H54 (cell line): ENCODE measurements around the gene ZNF229.
"Not testable (repeated sequence)": the region's sequence is repeated elsewhere in the genome, so short reads cannot be mapped to it uniquely, and the experiment has no call there.

ENCODE experiments used
- DNase-seq: peaks from one replicate; pipeline ENCODE4 v3.0.0; 2011; ENCODE audit warnings: low spot score, mixed read lengths; ENCODE audit not compliant: insufficient read length
- FAIRE-seq: peaks from 3 replicates; lab custom pipeline; 2011; peaks lifted over from hg19 to GRCh38; lab: Jason Lieb, UNC
- POLR2A ChIP-seq: IDR thresholded peaks from 2 replicates; pipeline ENCODE4 v1.6.1; 2011; ENCODE audit warnings: low read depth, mild to moderate bottlenecking, low read length

Gene ZNF229

GRCh38 chr19:44447916-44448674 is at the start of gene ZNF229:
ZNF229 (minus strand) TSS chr19:44448472; CDS start chr19:44442847, 5,625 bp downstream.
- DNase-seq (no peak), FAIRE-seq (no peak)
- TF ChIP-seq POLR2A = no peak

DNA sequence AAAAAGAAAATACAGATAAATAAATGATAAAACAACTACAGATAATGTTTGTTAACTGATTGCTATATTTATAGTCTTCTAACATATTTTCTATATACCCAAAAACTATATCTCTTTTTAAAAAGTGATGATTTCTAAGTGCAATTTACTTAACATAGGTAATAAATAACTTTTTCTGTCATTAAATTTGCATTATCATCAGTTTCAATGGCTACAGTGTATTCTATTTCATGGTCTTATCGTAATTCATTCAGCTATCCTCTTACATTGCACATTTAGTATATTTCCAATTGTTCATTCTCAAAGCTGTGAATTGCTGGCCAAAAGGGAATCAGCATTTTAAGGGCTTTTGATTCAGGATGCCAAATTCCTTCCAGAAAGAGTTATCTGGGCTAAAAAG is 48.4 kb upstream of the ZNF229 start:
- DNase-seq (no peak), FAIRE-seq (no peak)
- no peak for TF ChIP-seq POLR2A

DNA sequence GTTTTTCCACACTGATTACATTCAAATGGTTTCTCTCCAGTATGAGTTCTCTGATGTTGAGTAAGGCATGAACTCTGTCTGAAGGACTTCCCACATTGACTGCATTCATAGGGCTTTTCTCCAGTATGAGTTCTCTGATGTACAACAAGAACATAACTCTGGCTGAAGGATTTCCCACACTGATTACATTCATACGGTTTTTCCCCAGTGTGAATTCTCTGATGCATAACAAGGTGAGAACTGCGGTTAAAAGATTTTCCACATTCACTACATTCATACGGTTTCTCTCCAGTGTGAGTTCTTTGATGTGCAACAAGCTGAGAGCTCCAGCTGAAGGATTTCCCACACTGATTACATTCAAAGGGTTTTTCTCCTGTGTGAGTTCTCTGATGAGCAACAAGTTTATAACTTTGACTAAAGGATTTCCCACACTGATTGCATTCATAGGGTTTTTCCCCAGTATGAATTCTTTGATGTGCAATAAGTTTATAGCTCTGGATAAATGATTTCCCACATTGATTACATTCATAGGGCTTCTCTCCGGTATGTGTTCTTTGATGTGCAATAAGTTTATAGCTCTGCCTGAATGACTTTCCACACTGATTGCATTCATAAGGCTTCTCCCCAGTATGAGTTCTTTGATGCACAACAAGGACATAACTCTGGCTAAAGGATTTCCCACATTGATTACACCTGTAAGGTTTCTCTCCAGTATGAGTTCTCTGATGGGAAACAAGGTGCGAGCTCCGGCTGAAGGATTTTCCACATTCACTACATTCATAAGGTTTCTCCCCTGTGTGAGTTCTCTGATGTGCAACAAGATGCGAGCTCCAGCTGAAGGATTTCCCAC is 28.5 kb upstream of the ZNF229 start:
- FAIRE-seq = no peak
- no peak for TF ChIP-seq POLR2A
- no peak for DNase-seq

GRCh38 chr19:44468730-44469129 is 20.5 kb upstream of the ZNF229 start:
- not testable (repeated sequence) for FAIRE-seq, DNase-seq

DNA sequence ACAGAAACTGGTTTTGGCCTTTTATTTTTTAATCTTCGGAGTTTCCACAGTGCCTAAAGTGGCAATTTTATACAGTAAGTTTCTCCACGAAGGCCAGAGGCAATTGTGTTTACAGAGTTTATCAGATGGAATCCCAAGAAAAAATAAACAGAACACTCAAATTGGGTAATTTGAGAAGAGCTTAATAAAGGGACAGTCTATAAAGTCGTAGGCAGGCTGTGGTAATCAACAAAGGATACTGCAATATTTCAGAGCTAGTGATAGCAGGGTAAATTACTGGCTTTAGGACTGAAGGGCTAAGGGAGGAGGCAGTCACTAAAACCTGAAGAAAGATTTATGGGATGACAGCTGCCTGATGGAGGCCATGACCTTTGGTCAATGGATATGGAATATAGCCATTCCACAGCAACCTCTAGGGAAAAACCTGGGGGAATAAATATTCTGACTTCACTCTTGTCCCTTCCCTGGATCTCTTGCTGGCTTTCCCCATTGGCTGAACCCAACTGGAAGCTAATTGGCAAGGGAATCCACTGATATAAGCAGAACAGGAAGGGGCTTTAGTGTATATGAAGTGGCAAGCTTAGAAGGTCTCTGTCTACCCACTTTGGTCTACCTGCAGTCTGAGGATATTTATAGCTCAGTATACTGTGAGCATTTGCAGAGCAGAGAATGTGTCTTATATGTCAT is 14.5 kb upstream of the ZNF229 start:
- not testable (repeated sequence) for DNase-seq, FAIRE-seq

GRCh38 chr19:44456016-44456415 is 7.7 kb upstream of the ZNF229 start:
- not testable (repeated sequence) for DNase-seq, FAIRE-seq

DNA sequence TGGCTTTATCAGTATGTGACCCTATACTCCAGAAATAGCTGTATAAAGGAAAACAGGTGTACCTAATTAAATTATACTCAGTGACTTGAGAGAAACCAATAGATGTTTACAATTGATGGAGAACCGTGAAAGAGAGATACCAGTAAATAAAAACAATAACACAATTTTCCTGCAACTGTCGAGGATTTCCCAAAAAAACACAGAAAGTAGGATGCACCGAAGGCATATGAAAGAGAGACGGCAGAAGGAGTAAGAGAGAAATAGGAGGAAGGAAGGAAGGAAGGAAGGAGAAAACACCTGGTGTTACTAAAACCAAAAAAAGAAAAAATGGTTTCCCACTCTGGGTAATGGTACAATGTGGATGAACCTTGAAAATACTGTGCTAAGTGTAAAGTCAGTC is 6.8 kb upstream of the ZNF229 start:
- FAIRE-seq (no peak), DNase-seq (no peak)
- TF ChIP-seq POLR2A = no peak

DNA sequence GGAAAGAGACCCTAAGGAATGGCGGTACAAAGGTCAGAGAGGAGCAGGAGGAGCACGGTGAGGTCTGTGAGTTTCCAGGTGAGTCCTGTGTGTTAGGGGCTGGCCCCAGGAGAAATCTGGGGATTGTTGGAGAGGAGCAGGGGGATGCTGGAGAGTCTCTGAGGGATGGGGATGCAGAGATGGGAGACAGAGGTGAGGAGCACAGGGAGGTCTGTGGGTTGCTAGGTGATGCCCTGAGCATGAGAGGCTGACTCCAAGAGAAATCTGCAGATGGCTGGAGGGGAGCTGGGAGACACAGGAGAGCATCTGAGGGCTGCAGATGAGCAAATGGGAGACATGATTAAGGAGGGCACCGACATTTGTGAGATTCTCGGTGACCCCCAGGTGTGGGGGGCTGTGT is 4.1 kb upstream of the ZNF229 start:
- TF ChIP-seq POLR2A = no peak
- FAIRE-seq = no peak
- no peak for DNase-seq

- TF ChIP-seq POLR2A = no peak
- FAIRE-seq (no peak), DNase-seq (no peak)
Measured at GRCh38 chr19:44451687-44452086, 3.4 kb upstream of the ZNF229 start.

GRCh38 chr19:44438441-44438840 is 9.8 kb downstream of the ZNF229 start:
- FAIRE-seq (no peak), DNase-seq (no peak)
- no peak for TF ChIP-seq POLR2A

GRCh38 chr19:44435441-44435840 is 12.8 kb downstream of the ZNF229 start:
- TF ChIP-seq POLR2A = no peak
- DNase-seq (no peak), FAIRE-seq (no peak)

DNA sequence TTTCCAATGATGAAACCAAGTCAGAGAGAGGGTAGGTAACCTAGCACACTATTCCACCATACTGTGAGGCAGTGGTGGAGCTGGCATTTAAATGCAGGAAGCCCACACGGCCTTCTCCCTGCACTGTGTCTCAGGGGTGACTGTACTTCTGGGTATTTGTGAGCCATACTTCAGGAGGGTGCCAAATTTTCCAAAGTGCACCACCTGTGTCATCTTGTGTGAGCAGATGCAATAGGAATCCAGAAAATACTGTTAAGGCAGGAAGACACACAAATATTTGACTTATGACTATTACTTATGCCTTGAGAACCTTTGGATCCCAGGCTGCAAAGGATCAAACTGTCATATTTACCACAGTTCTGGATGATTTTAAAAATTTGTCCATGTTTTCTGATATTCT is 17.3 kb downstream of the ZNF229 start:
- FAIRE-seq = no peak
- peak; percentile 13 for DNase-seq
- no peak for TF ChIP-seq POLR2A

GRCh38 chr19:44415553-44415952 is 32.7 kb downstream of the ZNF229 start:
- FAIRE-seq = not testable (repeated sequence)

DNA sequence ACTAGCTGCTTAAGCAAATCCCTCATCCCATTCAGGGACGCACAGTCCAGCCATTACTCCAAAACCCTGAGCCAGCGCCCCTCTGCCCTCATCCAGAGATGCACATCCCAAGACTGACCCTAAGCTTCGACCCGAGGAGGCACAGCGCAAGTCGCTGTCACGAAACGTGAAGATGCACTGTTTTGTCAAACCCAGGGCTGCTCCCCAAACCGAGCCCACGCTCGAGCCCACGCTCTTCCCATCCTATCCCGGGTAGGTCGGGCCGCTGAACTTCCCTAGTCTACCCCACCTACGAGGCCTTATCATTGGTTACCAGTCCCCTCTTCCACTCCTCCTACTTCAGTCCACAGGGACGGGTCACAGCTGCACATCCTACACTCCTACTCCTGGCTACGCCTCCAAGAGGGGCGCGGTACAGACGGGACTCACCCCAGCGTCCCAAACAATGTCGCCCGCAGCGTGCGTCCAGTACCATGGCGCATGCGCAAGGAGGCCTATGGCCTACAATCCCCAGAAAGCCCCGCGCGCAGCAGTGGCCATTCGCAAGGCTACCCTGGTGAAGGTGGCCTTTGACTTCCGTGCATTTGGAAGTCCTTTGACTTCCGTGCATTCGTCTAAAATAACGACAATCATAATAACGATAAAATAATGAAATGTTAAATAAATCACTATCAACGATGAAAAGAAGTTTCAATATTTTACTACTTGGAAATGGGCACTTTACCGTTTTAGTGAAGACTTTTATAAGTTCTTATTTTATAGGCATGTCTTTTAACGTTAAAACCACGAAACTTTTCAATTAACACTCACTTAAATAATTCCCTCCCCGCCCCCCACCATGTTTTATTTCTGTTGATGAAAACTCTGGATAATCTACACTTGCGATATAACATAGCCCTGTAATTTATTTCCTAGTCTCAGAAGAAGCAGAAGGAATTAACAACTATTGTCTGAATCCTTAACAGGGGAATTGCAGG is 46.8 kb downstream of the ZNF229 start, which contains the start of gene ZNF285:
ZNF285 (minus strand) TSS at position 470 of the 977 bp plus-strand sequence. CDS start 4,395 bp downstream, outside the sequence.
- DNase-seq = no peak

More at GRCh38 chr19:44415553-44415952, 32.7 kb downstream of the ZNF229 start:
- not testable (repeated sequence) for DNase-seq

DNA sequence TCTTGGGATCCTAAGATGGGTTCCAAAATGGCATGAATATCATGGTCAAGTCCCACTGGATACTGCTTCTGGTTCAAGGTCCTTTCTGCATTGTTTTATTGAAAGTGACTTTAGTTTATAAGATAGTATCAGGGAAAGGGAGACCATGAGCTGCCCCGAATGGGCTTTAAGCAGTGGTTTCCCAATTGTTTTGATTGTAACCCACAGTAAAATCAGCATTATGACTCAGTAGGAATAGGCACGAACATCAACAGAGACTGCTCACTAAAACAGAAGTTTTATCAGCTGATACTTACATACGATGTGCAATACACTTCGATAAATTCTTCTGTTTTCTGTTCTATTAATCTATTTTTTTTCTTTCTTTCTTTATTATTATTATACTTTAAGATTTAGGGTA is 59.0 kb downstream of the ZNF229 start:
- not testable (repeated sequence) for FAIRE-seq, DNase-seq

More for the DNA sequence above, 46.8 kb downstream of the ZNF229 start, which contains the start of gene ZNF285:
- FAIRE-seq = no peak
- TF ChIP-seq POLR2A = no peak
